Measurements from ENCODE around the gene MANEAL.

MANEAL gene

DNA sequence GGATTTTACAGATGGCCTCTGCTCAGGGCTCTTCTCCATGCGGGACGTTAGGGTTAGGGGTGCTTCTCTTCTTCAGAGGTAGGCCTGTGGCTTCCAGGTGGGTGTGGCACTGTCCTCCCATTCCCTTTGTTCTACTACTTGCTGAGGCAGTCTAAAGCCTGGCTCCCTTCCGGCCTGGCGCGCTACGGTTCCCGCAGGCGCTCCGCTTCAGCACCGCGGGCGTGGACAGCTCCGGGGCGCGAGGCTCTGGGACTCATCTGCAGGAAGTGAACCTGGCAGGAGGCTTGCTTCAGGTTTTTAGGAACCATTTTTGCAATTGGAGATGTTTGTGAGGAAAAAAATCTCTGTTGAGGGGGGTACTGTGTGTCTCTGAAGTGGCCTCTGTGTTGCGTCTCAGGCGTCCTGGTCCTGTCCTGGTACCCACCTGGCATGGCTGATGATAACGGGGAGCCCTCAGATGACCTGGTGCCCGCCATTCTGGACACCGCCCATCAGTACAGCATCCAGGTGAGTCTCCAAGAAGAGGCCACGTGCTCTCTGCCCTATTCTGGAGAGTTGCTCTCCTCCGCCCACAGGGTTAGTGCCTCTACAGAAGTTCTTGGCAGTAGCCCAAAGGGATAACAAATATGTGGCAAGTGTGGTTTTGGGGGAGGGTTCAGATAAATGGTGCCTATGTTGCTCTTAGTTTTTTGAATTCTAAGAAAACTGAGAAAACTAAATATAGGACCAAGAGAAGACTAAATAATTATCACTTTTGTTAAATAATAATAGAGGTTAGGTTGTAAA is 1.9 kb downstream of the MANEAL start:
- no peak for TF ChIP-seq CTCF (IDR thresholded peaks at IDR 0.05; ENCODE audit: insufficient read depth, low read length, missing control alignments)
- CTCF ChIA-PET = no interaction called here
- POLR2A ChIA-PET = no interaction called here
- H3K4me3 ChIP-seq (ENCODE audit: low read depth, low read length) = no peak overlapping the region; the same call in 1 of the 2 replicates
- no peak for DNase-seq (ENCODE audit: low read depth, low spot score)

DNA sequence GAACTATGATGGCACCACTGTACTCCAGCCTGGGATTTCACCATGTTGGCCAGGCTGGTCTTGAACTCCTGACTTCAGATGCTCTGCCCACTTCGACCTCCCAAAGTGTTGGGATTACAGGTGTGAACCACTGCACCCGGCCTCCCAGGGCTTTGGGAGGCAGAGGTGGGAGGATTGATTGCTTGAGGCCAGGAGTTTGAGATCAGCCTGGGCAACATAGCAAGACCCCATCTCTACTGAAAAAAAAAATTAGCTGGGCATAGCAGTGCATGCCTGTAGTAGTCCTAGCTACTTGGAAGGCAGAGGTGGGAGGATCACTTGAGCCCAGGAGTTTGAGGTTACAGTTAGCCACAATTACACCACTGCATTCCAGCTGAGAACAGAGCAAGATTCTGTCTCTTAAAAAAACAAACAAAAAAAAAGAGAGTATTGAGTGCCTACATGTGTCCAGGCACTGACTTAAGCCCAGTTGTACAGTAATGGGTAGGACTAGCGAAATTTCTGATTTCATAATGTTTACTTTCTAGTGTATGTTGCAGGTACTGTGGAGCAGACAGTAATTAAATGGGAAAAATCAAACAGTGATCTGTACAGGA is 4.2 kb downstream of the MANEAL start:
- POLR2A ChIA-PET = interaction anchor here (3.2 kb wide), 1 partner anchor 10 kb away, joined by 13 read pairs; the partner anchor contains the start of genes C1orf122 and YRDC
- no peak overlapping the region for H3K4me3 ChIP-seq (ENCODE audit: low read depth, low read length)
- peak; percentile 46 for DNase-seq (ENCODE audit: low read depth, low spot score)
- TF ChIP-seq CTCF (IDR thresholded peaks at IDR 0.05; ENCODE audit: insufficient read depth, low read length, missing control alignments) = no peak
- CTCF ChIA-PET = no interaction called here

- no peak for DNase-seq (ENCODE audit: low read depth, low spot score)
- ChIA-PET POLR2A (no interaction called here), CTCF (no interaction called here)
- no peak overlapping the region for H3K4me3 ChIP-seq (ENCODE audit: low read depth, low read length)
- TF ChIP-seq CTCF (IDR thresholded peaks at IDR 0.05; ENCODE audit: insufficient read depth, low read length, missing control alignments) = no peak
Observed at GRCh38 chr1:37802439-37802838, 8.8 kb downstream of the MANEAL start.

GRCh38 chr1:37807220-37807554 is 13.5 kb downstream of the MANEAL start:
- H3K4me3 ChIP-seq (ENCODE audit: low read depth, low read length) = peak overlapping the region; percentile 84
- no peak for TF ChIP-seq CTCF (IDR thresholded peaks at IDR 0.05; ENCODE audit: insufficient read depth, low read length, missing control alignments)
- POLR2A ChIA-PET = interaction anchor here (0.9 to 1.7 kb wide), 5 partner anchors 9 to 1769 kb away, joined by 3 to 13 read pairs (median 3); partner anchors contain the start of genes CDCA8, MTF1 and PABPC4
- CTCF ChIA-PET = interaction anchor here (3.0 kb wide), 1 partner anchor 54 kb away, joined by 17 read pairs; no protein-coding TSS in a partner anchor
- DNase-seq (ENCODE audit: low read depth, low spot score) = no peak

GRCh38 chr1:37807555-37808368 is 14.1 kb downstream of the MANEAL start, which contains the start of the genes C1orf122 and YRDC:
TSS of gene C1orf122 (plus strand) at chr1:37807790. CDS start at chr1:37808405, 615 bp downstream.
TSS of gene YRDC (minus strand) at chr1:37808208. CDS start at chr1:37808180, 28 bp downstream.
- DNase-seq (ENCODE audit: low read depth, low spot score) = peak; percentile 53
- ChIA-PET POLR2A (interaction anchor here (0.5 to 1.7 kb wide), 11 partner anchors 9 to 1769 kb away, joined by 3 to 13 read pairs (median 4); partner anchors contain the start of genes CDCA8, MTF1 and PABPC4), CTCF (interaction anchor here (0.6 to 3.0 kb wide), 4 partner anchors 12 to 232 kb away, joined by 3 to 17 read pairs (median 6); partner anchors contain the start of gene MTF1)
- H3K4me3 ChIP-seq (ENCODE audit: low read depth, low read length) = peak within 1 kb of the TSS; percentile 84
- TF ChIP-seq CTCF (IDR thresholded peaks at IDR 0.05; ENCODE audit: insufficient read depth, low read length, missing control alignments) = no peak

Data from AG04449 (cell line).